DMS79 treated with DMSO at 0.1 percent for 48 hours (cell line): ENCODE results near the gene EEF1B2.
"Not testable (repeated sequence)": the region's sequence is repeated elsewhere in the genome, so short reads cannot be mapped to it uniquely, and the experiment has no call there.

Source experiments
- DNase-seq: peaks from one replicate; lab custom pipeline; 2025; lab: John Stamatoyannopoulos, UW

Gene EEF1B2

DNA sequence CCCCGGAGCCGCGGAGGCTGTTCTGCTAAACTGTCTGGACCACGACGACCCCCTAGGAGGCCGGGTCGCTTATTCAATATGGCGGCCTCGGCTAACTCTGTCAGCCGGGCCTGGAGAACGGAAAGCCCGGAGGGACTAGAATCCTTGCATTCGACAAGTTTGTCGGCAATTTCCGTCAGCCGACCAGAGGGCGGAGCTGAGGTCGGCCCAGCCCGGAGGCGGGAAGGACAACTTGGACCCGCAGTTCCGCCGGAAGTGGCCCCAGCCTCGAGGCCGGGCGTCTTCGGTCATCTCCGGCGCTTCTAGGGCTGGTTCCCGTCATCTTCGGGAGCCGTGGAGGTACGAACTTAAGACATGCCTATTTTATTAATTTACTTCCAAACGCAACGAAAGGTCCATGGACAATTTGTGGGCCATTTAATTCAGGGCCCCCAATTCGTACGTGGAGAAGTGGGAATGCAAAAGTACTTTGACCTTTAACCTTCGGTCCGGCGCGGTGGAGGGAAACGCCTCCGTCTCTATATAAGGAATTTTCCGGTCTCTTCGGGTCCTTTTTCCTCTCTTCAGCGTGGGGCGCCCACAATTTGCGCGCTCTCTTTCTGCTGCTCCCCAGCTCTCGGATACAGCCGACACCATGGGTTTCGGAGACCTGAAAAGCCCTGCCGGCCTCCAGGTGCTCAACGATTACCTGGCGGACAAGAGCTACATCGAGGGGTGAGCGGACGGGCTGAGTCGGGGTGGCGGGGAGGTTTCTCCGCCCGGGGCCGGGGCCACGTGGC is at the start of gene EEF1B2, which contains the start of gene NDUFS1:
Gene EEF1B2 (plus strand): TSS at position 550 of the 779 bp plus-strand sequence. CDS start 85 bp downstream, at position 635.
Gene NDUFS1 (minus strand): TSS at position 99 of the 779 bp plus-strand sequence. CDS start 5,766 bp downstream, outside the sequence.
- peak; percentile 95 for DNase-seq

DNA sequence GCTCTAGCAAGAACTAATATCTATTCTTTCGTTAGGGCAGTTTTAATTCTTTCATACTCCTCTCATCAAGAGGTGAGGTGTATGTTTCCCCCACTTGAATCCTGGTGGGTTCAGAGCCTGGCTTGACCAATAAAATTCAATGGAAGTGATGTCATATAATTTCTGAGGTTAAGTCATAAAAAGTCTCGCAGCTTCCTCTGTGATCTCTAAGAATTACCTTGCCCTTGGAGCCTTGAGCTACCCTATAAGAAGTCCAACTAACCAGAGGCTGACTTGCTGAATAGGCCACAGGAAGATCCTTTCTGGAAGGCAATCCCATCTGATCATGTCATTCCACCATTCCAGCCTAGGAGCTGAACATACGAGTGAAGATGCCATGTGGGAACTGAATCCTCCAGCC is 47.6 kb upstream of the EEF1B2 start:
- DNase-seq = no peak

DNA sequence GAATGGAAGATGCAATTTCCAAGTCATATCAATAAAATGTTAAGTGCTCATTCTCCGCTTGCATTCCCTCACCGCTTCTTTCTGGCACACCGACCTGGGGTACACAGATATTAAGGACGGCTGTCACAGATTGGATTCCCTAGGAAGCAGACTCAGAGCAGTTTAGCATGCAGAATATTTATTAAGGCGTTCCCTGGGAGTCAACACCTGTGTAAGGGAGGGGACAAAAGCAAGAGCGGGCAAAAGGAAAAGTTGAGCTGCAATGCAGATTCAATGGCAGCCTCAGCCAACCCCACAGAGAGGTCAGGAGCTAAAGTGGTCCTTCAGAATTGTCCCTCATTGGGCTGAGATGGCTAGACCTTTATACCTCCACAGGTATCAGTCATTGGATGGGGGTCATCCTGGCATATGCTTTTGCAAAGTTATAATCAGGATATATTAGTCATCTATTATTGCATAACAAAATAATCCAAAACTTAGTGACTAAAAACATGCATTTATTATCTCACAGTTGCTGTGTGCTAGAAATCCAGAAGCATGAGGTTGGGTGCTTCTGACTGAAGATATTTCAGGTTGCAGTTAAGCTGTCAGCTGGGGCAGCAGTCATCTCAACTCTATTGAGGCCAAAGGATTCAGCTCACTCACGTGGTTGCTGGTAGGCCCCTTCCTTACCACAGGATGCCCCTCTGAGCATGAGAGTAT is 46.7 kb upstream of the EEF1B2 start:
- no peak for DNase-seq

DNA sequence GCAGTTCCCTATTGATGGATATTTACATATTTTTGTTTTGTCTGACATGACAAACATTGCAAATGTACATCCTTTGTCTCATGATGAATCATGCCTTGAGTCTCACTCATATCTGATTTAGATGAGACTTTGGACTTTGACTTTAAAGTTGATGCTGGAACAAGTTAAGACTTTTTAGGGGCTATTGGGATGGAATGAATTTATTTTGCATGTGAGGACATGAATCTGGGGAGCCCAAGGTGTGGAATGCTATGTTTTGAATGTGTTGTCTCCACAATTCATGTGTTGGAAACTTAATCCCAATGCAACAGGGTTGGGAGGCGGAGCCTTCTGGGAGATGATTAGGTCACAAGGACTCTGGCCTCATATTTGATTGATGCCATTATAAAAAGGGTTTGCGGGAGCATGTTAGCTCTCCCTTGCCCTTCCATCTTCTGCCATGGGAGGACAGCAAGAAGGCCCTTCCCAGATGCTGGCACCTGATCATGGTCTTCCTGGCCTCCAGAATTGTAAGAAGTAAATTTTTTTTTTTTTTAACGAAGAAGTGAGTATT is 44.6 kb upstream of the EEF1B2 start:
- no peak for DNase-seq

DNA sequence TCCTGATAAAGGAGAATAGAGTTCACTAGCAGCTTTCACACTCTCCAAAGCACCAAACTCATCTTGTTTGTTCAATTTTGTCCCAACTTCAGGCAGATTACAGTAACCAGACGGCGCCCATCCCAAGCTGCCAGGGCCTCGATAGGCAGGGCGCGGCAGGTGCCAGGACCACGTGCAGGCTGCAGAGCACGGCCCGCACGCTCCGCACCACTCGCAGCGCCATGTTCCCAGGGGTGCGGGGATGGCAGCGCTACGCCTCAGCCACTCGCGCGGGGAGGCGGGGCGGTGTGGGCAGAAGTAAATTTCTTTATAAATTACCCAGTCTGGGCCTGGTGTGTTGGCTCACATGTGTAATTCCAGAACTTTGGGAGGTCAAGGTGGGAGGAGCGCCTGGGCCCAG is 43.4 kb upstream of the EEF1B2 start:
- no peak for DNase-seq

DNA sequence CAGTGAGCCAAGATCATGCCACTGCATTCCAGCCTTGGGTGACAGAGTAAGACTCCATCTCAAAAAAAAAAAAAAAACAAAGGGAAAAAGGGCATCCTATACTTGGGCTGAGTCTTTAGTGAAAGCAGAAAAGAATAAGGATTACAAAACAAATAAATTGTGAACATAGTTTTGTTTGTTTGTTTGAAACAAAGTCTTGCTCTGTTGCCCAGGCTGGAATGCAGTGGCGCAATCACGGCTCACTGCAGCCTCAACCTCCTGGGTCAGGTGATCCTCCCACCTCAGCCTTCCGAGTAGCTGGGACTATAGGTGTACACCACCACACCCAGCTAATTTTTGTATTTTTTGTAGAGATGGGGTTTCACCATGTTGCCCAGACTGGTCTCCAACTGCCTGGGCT is 37.1 kb upstream of the EEF1B2 start:
- DNase-seq = not testable (repeated sequence)

DNA sequence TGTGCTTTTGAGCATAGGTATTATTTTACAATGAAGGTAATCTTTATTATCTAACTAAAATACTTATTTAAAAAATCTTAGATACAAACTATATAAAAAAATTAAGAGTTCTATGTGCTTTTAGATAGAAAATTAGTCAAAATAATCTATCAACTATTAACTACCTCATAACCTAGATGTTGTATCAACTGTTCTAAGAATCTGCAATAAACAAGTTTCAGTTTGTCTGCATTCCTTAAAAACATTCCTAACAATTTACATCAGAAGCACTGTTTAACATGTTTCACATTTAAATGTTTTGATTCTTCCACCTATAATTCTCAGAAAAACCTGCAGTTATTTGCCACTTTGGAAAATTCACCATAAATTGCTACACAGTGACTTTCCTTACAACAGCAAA is 33.8 kb upstream of the EEF1B2 start:
- no peak for DNase-seq

DNA sequence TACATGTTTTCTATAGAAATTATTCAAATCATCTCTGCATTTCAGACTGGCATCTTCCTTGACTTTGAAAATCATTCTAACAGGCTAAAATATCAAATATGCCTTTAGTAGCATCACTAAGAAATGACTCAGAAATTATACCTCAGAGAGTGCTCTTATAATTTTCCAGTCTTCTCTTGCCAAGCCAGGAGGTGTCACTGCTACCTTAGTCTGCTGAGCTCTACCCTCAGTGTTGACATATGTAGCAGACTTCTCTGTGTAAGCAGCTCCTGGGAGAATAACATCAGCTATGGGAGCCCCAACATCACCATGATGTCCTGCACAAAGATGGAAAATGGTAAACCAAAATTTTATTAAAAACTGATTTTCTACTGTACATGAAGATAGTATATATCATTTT is 32.0 kb upstream of the EEF1B2 start:
- DNase-seq = no peak

DNA sequence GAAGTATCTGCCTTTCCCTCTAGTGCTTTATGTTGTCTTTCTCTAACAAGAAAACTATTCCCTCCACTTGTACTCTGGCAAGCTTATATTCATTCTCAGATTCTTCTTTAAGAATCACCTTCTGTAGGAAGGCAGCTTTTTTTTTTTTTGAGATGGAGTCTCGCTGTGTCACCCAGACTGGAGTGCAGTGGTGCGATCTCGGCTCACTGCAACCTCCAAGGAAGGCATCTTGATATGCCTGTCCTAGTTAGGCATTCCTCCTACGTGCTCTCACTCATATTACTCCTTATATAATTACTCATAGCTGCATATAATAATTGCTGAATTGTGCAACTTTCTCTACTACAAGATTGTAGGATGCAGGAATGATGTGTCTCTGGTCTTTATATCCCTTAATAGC is 16.2 kb upstream of the EEF1B2 start:
- no peak for DNase-seq

DNA sequence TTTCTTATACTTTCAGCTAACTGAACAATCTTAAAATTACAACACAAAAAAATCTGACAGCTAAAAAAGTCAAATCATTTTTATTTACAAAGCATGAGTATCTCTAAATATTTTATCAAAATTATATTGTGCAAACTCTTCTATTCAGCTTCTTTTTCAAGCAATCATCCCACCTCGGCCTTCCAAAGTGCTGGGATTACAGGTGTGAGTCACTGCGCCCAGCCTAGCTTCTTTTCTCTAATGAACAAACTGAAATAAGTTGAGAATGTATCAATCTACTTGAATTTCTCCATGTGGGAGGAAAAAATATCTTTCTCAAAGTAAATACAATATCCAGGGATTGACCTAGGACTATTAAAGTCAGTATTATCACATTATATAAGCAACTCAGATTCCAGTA is 15.3 kb upstream of the EEF1B2 start:
- DNase-seq = no peak

DNA sequence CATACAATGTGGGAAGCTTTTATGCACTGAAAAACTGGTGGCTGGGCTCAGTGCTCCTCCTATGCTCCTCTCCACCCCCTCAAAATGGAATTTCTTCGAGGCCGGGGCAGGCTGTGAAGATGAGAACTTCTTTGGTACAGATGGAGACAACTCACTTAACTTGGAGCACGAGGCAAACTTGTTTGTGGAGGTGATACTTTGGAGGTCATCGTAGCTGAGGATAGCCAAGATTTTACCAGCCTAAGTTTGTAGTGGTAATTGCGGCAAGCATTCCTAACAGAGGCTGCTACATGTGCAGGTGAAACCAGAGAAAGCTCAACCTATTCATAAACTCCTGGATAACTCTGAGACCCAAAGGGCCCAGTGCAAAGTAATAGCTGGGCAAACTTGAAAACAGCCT is 14.0 kb upstream of the EEF1B2 start:
- no peak for DNase-seq

DNA sequence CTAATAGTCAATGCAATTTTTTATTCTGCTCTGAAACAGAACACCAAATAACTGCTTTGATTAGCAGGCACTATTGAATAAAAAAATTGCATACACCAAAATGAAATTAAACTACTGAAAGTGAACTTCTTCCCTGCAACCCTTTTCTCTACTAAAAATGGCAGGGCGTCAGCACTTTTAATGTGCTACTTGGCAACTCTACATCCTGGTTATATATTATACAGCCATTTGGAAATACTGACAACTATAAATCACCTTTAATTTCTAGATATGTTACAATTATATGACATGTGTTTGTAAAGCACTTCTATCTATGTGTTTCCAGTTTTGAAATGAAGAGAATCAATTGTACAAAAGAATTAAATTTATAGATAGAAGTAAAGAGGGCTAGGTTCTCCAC is 10.4 kb upstream of the EEF1B2 start:
- DNase-seq = no peak

DNA sequence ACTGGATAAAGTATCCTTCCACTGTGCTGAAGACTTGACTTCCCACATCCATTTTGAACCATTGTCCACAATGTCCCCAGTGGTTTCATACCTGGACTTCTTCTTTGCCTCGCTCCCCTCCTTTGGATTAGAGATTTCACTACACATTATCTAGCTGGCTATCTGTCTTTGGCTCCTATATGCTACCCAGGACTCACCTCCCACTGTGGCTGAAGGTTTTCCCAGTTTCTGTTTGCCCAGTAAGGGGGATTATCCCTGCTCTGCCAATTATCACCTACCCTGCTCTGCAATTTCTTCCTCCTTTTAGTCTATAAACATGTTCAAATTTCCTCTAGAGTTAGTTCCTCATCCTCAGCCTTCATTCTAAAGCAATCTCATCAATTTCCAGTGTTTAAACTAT is 9.5 kb upstream of the EEF1B2 start:
- DNase-seq = no peak

DNA sequence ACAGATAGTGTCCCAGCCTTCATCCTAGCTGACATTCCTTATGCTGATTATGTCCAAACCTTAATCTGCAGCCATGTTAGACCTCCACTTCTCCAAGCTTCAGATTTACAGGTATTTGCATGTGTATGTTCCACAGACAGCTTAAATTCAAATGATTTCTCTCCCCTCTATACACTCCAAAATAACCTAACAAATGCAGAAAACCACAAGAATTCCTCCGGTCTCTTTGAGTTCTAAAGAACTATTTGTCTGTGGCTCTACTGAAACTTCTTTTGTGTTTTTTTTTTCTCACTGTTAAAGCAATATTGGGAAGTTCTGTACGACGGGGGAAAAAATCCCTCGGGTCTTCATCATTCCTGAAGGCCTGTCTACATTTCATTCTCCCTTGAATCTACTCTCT is 9.1 kb upstream of the EEF1B2 start:
- no peak for DNase-seq

DNA sequence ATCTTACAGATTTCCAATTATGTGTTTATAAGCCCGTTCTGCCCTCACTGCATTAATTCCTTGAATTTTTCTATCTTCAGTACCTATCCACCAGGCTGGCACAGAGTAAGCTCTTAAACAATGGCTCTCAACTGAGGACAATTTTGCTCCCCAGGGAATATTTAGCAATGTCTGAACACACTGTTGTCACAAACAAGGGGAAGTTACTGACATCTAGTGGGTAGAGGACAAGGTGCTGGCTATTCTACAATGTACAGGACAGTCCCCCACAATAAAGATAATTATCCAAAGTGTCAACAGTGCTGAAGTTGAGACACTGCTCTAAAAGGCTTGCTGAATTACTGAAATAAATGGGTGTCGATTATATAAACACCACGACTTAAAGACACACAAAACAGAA is 5.5 kb upstream of the EEF1B2 start:
- DNase-seq = no peak

DNA sequence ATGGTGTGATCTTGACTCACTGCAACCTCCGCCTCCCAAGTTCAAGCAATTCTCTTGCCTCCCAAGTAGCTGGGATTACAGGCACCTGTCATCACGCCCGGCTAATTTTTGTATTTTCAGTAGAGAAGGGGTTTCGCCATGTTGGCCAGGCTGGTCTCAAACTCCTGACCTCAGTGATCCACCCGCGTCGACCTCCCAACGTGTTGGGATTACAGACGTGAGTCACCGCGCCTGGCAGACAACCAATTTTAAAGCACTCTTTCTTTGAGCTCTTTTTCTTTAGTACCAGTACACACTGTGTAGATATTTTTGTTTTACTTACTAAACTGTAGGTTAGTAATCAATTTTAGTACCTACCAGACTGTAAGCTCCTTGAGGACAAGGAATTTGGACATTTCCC is 2.7 kb upstream of the EEF1B2 start:
- not testable (repeated sequence) for DNase-seq

DNA sequence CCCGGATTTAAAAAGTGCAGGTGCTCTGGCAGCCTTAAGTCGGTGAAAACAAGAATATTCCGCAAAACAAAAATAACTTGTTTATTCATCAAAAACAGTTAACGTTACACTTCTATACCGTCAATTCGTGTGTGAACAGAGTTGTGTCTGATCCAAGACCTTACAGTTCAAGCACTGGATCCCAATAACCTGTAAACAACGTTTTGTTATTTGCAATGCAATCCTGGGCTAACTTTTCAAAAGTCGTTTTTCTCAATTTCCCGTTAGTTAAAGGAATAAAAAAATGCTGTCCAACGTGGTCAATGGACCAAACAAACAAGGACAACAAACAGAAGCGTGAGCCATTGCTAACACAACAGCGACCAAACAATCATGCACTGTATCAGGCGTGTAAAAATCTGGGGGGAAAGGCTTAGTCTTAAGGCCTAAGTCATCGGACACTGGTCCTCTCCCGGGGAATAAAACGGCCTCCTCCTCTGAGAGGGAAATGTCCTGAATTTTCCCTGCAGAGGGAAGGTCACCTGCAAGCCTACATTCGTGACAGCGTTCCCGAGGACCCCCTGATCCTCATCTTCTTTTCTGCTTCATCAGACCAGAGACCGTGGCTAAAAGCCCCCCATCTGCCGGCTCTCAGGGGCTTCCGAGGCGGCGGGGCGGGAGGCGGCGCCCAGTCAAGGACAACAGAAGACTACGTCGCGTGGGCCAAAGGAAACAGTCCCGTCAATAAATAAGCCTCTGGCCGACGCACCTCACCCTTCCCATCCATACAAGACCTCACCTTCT is 941 bp upstream of the EEF1B2 start:
- DNase-seq = peak; percentile 49

DNA sequence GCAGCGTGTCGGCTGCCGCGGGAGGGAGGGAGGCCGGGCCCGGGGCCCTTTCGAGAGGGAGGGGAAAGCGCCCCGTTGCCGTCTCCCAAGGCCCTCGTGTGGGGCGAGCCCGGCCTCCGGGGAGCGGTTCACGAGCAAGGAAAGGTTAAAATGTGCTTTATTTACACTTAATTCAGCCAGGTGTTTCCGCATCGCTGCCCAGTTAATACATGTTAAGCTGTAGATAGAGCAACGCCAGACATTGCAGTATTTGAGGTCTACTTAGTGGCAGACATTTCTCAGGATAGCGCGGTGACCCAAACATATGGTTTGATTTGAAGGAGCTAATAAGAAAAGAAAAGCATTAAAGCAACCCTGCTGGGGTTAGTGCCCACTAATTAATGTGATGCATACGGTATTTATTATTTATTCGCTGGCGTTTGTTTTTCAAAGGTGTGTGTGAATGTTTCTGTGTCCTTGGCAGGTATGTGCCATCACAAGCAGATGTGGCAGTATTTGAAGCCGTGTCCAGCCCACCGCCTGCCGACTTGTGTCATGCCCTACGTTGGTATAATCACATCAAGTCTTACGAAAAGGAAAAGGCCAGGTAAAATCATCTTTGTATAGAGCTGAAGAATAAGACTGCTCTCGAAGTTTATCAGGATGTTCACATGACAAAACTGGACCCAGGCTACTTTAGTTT is 571 bp downstream of the EEF1B2 start:
- no peak for DNase-seq

DNA sequence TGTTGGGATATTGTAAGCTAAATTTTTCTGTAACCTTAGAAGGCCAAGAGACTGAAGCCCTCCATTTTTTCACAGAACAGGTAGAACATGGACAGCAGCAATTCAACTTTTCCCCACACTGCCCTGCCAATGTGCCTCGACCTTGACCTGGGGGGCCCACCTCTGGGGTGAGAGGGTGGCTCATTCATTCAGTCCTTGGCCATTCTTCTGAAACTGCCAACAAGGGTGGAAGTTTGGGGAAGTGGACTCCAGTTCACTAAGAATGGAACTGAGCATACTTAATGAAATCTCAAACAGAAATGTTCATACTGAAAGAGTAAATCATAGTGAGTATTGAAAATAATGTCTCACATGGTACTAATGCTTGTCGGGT is 1.1 kb downstream of the EEF1B2 start:
- DNase-seq = no peak

DNA sequence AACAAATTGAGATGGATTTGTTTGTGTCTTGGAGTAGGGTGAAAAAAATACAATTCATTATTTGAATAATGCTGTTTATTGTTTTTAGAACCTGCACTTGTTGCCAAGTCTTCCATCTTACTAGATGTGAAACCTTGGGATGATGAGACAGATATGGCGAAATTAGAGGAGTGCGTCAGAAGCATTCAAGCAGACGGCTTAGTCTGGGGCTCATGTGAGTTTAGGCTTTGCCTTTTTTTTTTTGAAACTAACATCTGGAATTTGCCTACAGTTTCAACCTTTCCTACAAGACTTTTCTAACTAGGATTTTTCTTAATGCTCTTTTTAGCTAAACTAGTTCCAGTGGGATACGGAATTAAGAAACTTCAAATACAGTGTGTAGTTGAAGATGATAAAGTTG is 2.7 kb downstream of the EEF1B2 start:
- not testable (repeated sequence) for DNase-seq

DNA sequence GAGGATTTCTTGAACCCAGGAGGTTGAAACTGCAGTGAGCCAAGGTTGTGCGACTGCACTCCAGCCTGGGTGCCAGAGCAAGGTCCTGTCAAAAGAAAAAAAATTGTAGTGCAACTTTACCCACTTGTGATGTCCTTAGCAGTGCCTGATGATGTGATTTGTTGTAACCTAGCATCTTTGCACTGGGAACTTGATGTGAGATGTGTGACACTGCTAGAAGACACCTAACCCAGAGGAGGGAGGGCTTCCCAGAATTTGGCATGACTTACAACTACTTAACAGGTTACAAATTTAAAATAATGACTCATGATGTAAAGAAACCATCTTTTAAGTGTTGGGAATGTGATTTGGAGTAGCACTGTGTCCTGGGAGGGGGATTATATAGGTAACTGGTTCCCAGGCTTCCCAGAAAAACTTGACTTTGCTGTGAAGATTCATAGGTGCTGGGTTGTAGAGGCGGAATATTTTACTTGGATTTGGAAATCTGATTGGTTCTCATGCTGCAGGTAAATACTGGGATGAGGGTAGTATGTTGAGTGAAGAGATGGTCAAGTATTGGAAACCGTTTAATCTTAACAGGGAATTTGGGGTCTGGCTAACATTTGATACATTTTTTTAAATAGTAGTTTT is 3.7 kb downstream of the EEF1B2 start:
- DNase-seq = no peak
